H1 (cell line): ENCODE results near the gene PRRT1B. TPM values are rescaled to one million over a fixed set of nuclear protein-coding genes. Genes with fewer than 3 reads are reported as not detected.

Source experiments
- CTCF ChIA-PET: fragments of 300-600 bp; sonication (Branson Sonifier 250); formaldehyde crosslinking; loops from one replicate; lab custom pipeline; 2021; ENCODE audit not compliant: partially characterized antibody; lab: Charles Lee
- POLR2A ChIA-PET: fragments of 300-600 bp; sonication (Branson Sonifier 250); formaldehyde crosslinking; loops from one replicate; lab custom pipeline; 2021; ENCODE audit warnings: inconsistent platforms; ENCODE audit not compliant: partially characterized antibody; lab: Charles Lee
- DNase-seq, 2 experiments: peaks; one replicate each; pipeline versions ENCODE4 v3.0.0 to v3.0.0-alpha.2; 2010 to 2022; ENCODE audit warnings: low spot score in 2 of 2, low read depth in 1 of 2, mixed read lengths in 1 of 2
- FAIRE-seq: peaks from 2 replicates; lab custom pipeline; 2011; peaks lifted over from hg19 to GRCh38; lab: Jason Lieb, UNC
- H2AFZ ChIP-seq: 2 replicates; pipeline ENCODE4 v1.8.1; 2012; ENCODE audit warnings: low read length, inconsistent platforms
- H2AK5ac ChIP-seq: 2 replicates; pipeline ENCODE4 v1.6.1; 2013; ENCODE audit warnings: low read depth, low read length
- H2BK120ac ChIP-seq: replicated peaks from 2 replicates; pipeline ENCODE3; 2013; ENCODE audit warnings: low read depth, low read length, inconsistent platforms
- H2BK12ac ChIP-seq: 2 replicates; pipeline ENCODE4 v1.6.1; 2013; ENCODE audit warnings: low read depth, low read length
- H2BK15ac ChIP-seq: 2 replicates; pipeline ENCODE4 v1.6.1; 2013; ENCODE audit warnings: low read length
- H2BK20ac ChIP-seq: 2 replicates; pipeline ENCODE4 v1.6.1; 2013; ENCODE audit warnings: low read length
- H2BK5ac ChIP-seq: 2 replicates; pipeline ENCODE4 v1.6.1; 2013; ENCODE audit warnings: low read depth, low read length
- H3K14ac ChIP-seq: 2 replicates; pipeline ENCODE4 v1.6.1; 2013; ENCODE audit warnings: inconsistent platforms; ENCODE audit not compliant: insufficient read length
- H3K18ac ChIP-seq: 2 replicates; pipeline ENCODE4 v1.6.1; 2013; ENCODE audit warnings: low read length; ENCODE audit errors: extremely low read depth
- H3K23ac ChIP-seq: 2 replicates; pipeline ENCODE4 v1.6.1; 2013; ENCODE audit warnings: inconsistent platforms; ENCODE audit not compliant: insufficient read length
- H3K23me2 ChIP-seq: 2 replicates; pipeline ENCODE4 v1.6.1; 2013; ENCODE audit warnings: low read depth, low read length
- H3K27ac ChIP-seq: 2 replicates; pipeline ENCODE4 v1.6.1; 2011; ENCODE audit warnings: low read depth, low read length, inconsistent platforms
- H3K27me3 ChIP-seq, 4 experiments: replicated peaks in 1 of 4; 1 replicate in 1 of 4; 2 replicates in 3 of 4; pipeline versions ENCODE4 v1.6.1 to v1.8.1; 2011 to 2013; ENCODE audit warnings: low read length in 3 of 4, mild to moderate bottlenecking in 3 of 4, inconsistent platforms in 2 of 4, mixed read lengths in 2 of 4, moderate library complexity in 1 of 4; ENCODE audit not compliant: control insufficient read depth in 3 of 4, insufficient read depth in 3 of 4; ENCODE audit errors: extremely low read depth in 1 of 4
- H3K36me3 ChIP-seq, 4 experiments: 2 replicates each; pipeline versions ENCODE4 v1.6.1 to v1.8.1; 2011 to 2013; ENCODE audit warnings: mild to moderate bottlenecking in 4 of 4, low read length in 3 of 4, moderate library complexity in 2 of 4, control low read depth in 1 of 4, inconsistent platforms in 1 of 4; ENCODE audit not compliant: insufficient read depth in 4 of 4, control insufficient read depth in 2 of 4
- H3K4ac ChIP-seq: replicated peaks from 2 replicates; pipeline ENCODE3; 2013; ENCODE audit warnings: low read length, low read depth, mixed read lengths, inconsistent platforms; ENCODE audit not compliant: insufficient read length
- H3K4me1 ChIP-seq, 4 experiments: replicated peaks in 1 of 4; 1 replicate in 1 of 4; 2 replicates in 3 of 4; pipeline versions ENCODE4 v1.6.1 to v1.8.1; 2011 to 2013; ENCODE audit warnings: low read length in 3 of 4, inconsistent platforms in 2 of 4, mixed read lengths in 1 of 4; ENCODE audit not compliant: insufficient read depth in 4 of 4, control insufficient read depth in 3 of 4
- H3K4me2 ChIP-seq, 2 experiments: 2 replicates each; pipeline versions ENCODE4 v1.6.1 to v1.8.1; 2011 to 2013; ENCODE audit warnings: low read depth in 2 of 2, low read length in 2 of 2, control low read depth in 1 of 2, inconsistent platforms in 1 of 2, mild to moderate bottlenecking in 1 of 2; ENCODE audit not compliant: insufficient read depth in 1 of 2
- H3K4me3 ChIP-seq, 4 experiments: fragments of 200-600, 300-600 bp in 1 of 4; sonication (generic), shearing (Covaris generic), sonication (Bioruptor Twin) in 1 of 4; 2 replicates each; pipeline versions ENCODE4 v1.5.1 to v1.8.1; 2011 to 2016; ENCODE audit warnings: low read length in 4 of 4, low read depth in 3 of 4, control low read depth in 2 of 4, inconsistent platforms in 2 of 4, mild to moderate bottlenecking in 2 of 4, mixed read lengths in 1 of 4, moderate library complexity in 1 of 4; ENCODE audit not compliant: insufficient read depth in 2 of 4; ENCODE audit errors: extremely low read depth in 1 of 4
- H3K56ac ChIP-seq: replicated peaks from 2 replicates; pipeline ENCODE3; 2013; ENCODE audit warnings: low read depth, mild to moderate bottlenecking, mixed read lengths, low read length, inconsistent platforms; ENCODE audit not compliant: insufficient read length
- H3K79me1 ChIP-seq: 2 replicates; pipeline ENCODE4 v1.6.1; 2013; ENCODE audit warnings: low read depth, low read length, control low read depth
- H3K79me2 ChIP-seq, 2 experiments: 2 replicates each; pipeline versions ENCODE4 v1.6.1 to v1.8.1; 2012 to 2013; ENCODE audit warnings: low read length in 2 of 2, mild to moderate bottlenecking in 2 of 2, inconsistent platforms in 1 of 2; ENCODE audit not compliant: insufficient read depth in 2 of 2, control insufficient read depth in 1 of 2
- H3K9ac ChIP-seq, 4 experiments: replicated peaks in 1 of 4; 1 replicate in 1 of 4; 2 replicates in 3 of 4; pipeline versions ENCODE4 v1.6.1 to v1.8.1; 2011 to 2013; ENCODE audit warnings: low read depth in 3 of 4, low read length in 3 of 4, control low read depth in 2 of 4, mild to moderate bottlenecking in 2 of 4, moderate library complexity in 2 of 4, inconsistent platforms in 1 of 4; ENCODE audit errors: extremely low read depth in 1 of 4
- H3K9me3 ChIP-seq, 2 experiments: 2 replicates each; pipeline versions ENCODE4 v1.6.1 to v1.8.1; 2012 to 2013; ENCODE audit warnings: mild to moderate bottlenecking in 2 of 2, moderate library complexity in 2 of 2, control low read depth in 1 of 2, inconsistent platforms in 1 of 2, low read depth in 1 of 2, low read length in 1 of 2, mixed read lengths in 1 of 2; ENCODE audit not compliant: insufficient read depth in 2 of 2
- H4K20me1 ChIP-seq, 2 experiments: replicated peaks in 1 of 2; 2 replicates each; pipeline versions ENCODE3 to v1.8.1; 2011 to 2013; ENCODE audit warnings: inconsistent platforms in 2 of 2, low read length in 2 of 2, mild to moderate bottlenecking in 1 of 2; ENCODE audit not compliant: insufficient read depth in 2 of 2, control insufficient read depth in 1 of 2
- H4K5ac ChIP-seq: 2 replicates; pipeline ENCODE4 v1.6.1; 2013; ENCODE audit warnings: low read length, low read depth, mixed read lengths, inconsistent platforms; ENCODE audit not compliant: insufficient read length
- H4K8ac ChIP-seq: 2 replicates; pipeline ENCODE4 v1.8.0; 2013; ENCODE audit warnings: mild to moderate bottlenecking, moderate library complexity, low read length, inconsistent platforms; ENCODE audit not compliant: insufficient read depth; ENCODE audit errors: extremely low read depth
- H4K91ac ChIP-seq: replicated peaks from 2 replicates; pipeline ENCODE3; 2013; ENCODE audit warnings: low read length, mixed read lengths, inconsistent platforms; ENCODE audit not compliant: insufficient read length
- ASH2L ChIP-seq: fragments of 200-600, 300-600 bp; sonication (generic); IDR thresholded peaks from one replicate; pipeline ENCODE4 v1.7.1; 2017; ENCODE audit warnings: low read length
- BRCA1 ChIP-seq: IDR thresholded peaks from 2 replicates; pipeline ENCODE4 v1.6.1; 2012; ENCODE audit warnings: low read depth, low read length, improper control_type of control experiment
- CHD2 ChIP-seq: IDR thresholded peaks from 2 replicates; pipeline ENCODE4 v1.6.1; 2012; ENCODE audit warnings: low read length, improper control_type of control experiment
- CTBP2 ChIP-seq: IDR thresholded peaks from 2 replicates; pipeline ENCODE4 v1.7.0; 2011; ENCODE audit warnings: borderline replicate concordance, mild to moderate bottlenecking, moderate library complexity, mixed read lengths, low read length; ENCODE audit not compliant: insufficient read depth, insufficient read length
- GABPA ChIP-seq: IDR thresholded peaks from 2 replicates; pipeline ENCODE4 v1.6.1; 2011; ENCODE audit warnings: mild to moderate bottlenecking, low read length, moderate library complexity, borderline replicate concordance; ENCODE audit not compliant: insufficient read depth
- HDAC2 ChIP-seq, 2 experiments: fragments of 300-600 bp in 1 of 2; sonication (generic) in 1 of 2; IDR thresholded peaks; 2 replicates each; pipeline ENCODE4 v1.6.1; 2011 to 2012; ENCODE audit warnings: low read depth in 2 of 2, low read length in 2 of 2, mild to moderate bottlenecking in 2 of 2, moderate library complexity in 2 of 2, borderline replicate concordance in 1 of 2, inconsistent platforms in 1 of 2
- JUND ChIP-seq: IDR thresholded peaks from 2 replicates; pipeline ENCODE4 v1.6.1; 2011; ENCODE audit warnings: mild to moderate bottlenecking, improper control_type of control experiment, low read length
- KDM1A ChIP-seq: fragments of 200-600, 300-600 bp; sonication (generic); IDR thresholded peaks from 2 replicates; pipeline ENCODE4 v1.7.1; 2016; ENCODE audit warnings: mild to moderate bottlenecking, low read length, borderline replicate concordance
- NRF1 ChIP-seq: IDR thresholded peaks from 2 replicates; pipeline ENCODE4 v1.6.1; 2011; ENCODE audit warnings: mild to moderate bottlenecking, low read depth, low read length, improper control_type of control experiment
- POLR2A ChIP-seq, 2 experiments: IDR thresholded peaks; 1 replicate in 1 of 2; 2 replicates in 1 of 2; pipeline ENCODE4 v1.6.1; 2011; ENCODE audit warnings: low read depth in 2 of 2, low read length in 2 of 2, mild to moderate bottlenecking in 2 of 2; ENCODE audit errors: control extremely low read depth in 1 of 2
- SIN3A ChIP-seq, 2 experiments: IDR thresholded peaks in 1 of 2; conservative IDR thresholded peaks in 1 of 2; 2 replicates each; pipeline ENCODE4 v1.6.1; 2011 to 2012; ENCODE audit warnings: low read length in 2 of 2, improper control_type of control experiment in 1 of 2, low read depth in 1 of 2, mild to moderate bottlenecking in 1 of 2
- SIRT6 ChIP-seq: IDR thresholded peaks from one replicate; pipeline ENCODE4 v1.7.1; 2012; ENCODE audit warnings: low read length, inconsistent platforms
- SP2 ChIP-seq: IDR thresholded peaks from 2 replicates; pipeline ENCODE4 v1.6.1; 2012; ENCODE audit warnings: mild to moderate bottlenecking, low read length, inconsistent platforms
- SRF ChIP-seq: IDR thresholded peaks from 2 replicates; pipeline ENCODE4 v1.6.1; 2011; ENCODE audit warnings: mild to moderate bottlenecking, low read depth, low read length, moderate library complexity
- WGBS, 2 experiments: shearing (Covaris generic) in 1 of 2; methylation state at CpG; one replicate each; pipeline versions ENCODE4 v1.1.6 to v1.1.7; 2013 to 2015; ENCODE audit warnings: low lambda C conversion rate in 2 of 2, mixed read lengths in 2 of 2, inconsistent platforms in 1 of 2, low coverage in 1 of 2, missing lambda C conversion rate in 1 of 2; ENCODE audit not compliant: insufficient replicate concordance in 2 of 2, insufficient coverage in 1 of 2, insufficient read length in 1 of 2; ENCODE audit errors: extremely low coverage in 1 of 2, missing lambda C conversion rate in 1 of 2; 5-methylcytosine and 5-hydroxymethylcytosine counted together
- polyA plus RNA-seq, 7 experiments: library from polyadenylated mRNA; depleted of rRNA in 3 of 7; stranded (reverse) in 5 of 7; unstranded in 2 of 7; fragments of >200 nt in 5 of 7; fragments of 200-250 nt in 2 of 7; gene quantifications; 1 replicate in 5 of 7; 2 replicates in 1 of 7; 4 replicates in 1 of 7; pipeline versions ENCODE4 v1.2.1 to v1.2.3, GENCODE V29; 2011 to 2013; ENCODE audit warnings: missing spikeins in 2 of 7, mixed read lengths in 2 of 7
- total RNA-seq: library from RNA; stranded (reverse); fragmentation: NEBNext Ultra II Directional; extraction: Animal tissue kit (Norgen Biotek cat#: 25700); gene quantifications from 2 replicates; pipeline ENCODE4 v1.2.1, GENCODE V29; 2021

The PRRT1B gene
- total and polyA plus RNA-seq, 2 of the 8 experiments (the other 6 are each of a cell fraction or from before 2014, with no cell fraction given) = 0.30 to 1.2 TPM

DNA sequence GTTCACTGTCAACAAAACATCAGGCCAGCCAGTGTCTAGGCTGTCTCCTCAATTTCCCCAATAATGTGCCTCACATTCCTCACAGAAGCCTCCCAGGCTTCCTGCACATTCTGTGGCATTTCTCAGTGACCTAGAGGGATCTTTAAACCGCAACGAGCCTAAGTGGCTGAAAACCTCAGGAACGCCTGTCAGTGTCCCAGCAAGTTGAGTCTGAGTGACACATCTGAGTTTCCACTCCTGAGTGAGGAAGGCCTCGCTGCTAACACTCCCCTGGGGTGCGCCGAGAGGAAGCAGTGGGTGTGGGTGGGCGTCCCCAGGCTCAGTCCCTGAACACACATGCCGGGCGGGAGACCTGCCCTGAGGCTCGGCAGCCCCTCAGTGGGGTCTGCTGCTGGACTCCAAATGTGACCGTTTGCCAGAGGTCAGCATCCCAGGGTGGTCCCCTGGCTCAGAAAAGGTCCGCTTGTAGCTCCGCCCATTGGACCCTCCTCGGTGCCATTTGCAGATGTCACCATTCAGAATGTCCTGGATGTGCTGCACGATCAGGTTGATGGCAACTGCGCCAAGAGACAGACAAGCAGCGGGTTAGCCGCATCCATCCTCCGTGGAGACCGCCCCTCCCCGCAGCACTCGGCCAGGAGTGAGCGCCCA, 20.5 kb upstream of the PRRT1B start:
- DNase-seq (no peak), FAIRE-seq (no peak)
- Histone ChIP-seq H2BK120ac (no peak overlapping the region), H3K79me1 (0 out of 2 replicates have a peak, but pooled peaks cover 2% of the 10 kb centered on the region), H3K9me3 (no peaks in the 10 kb centered on the region), H3K36me3 (peaks cover 18 to 69% (median 45%) of the 10 kb centered on the region in 4 experiments; a peak in 7 of 8 replicates), H4K20me1 (peaks cover 5 to 9% of the 10 kb centered on the region in 2 experiments), H2BK15ac (no peak overlapping the region), H3K18ac (no peak overlapping the region), H3K23me2 (no peaks in the 10 kb centered on the region), H3K79me2 (no peaks in the 10 kb centered on the region), H3K23ac (no peak overlapping the region), H3K9ac (no peak overlapping the region), H3K27me3 (no peaks in the 10 kb centered on the region), H3K56ac (no peak overlapping the region), H2BK20ac (no peak overlapping the region), H2BK5ac (no peak overlapping the region), H2AK5ac (no peak overlapping the region), H3K4ac (no peak overlapping the region), H3K4me1 (no peaks in the 10 kb centered on the region; a peak in 2 of 7 replicates), H3K4me3 (no peak overlapping the region), H4K5ac (no peak overlapping the region), H2BK12ac (no peak overlapping the region), H3K14ac (no peak overlapping the region), H4K8ac (no peak overlapping the region), H4K91ac (no peak overlapping the region), H2AFZ (no peak overlapping the region), H3K4me2 (no peak overlapping the region), H3K27ac (no peak overlapping the region)
- ChIA-PET CTCF (interaction anchor here (1.1 kb wide), 1 partner anchor 67 kb away, joined by 3 read pairs; no protein-coding TSS in a partner anchor), POLR2A (interaction anchor here (0.7 to 3.4 kb wide), 5 partner anchors 11 to 106 kb away, joined by 3 to 12 read pairs (median 3); no protein-coding TSS in a partner anchor)
- WGBS, 2 experiments = 97% methylated on average over 23 of the region's 23 CpGs; no CpG with 5 or more reads in 1 of the 2 experiments
- TF ChIP-seq HDAC2 (IDR thresholded peaks at IDR 0.05; ENCODE audit: borderline replicate concordance in 1 of 2, low read depth in 2 of 2, low read length in 2 of 2) (no peak), SRF (no peak), NRF1 (no peak), ASH2L (no peak), JUND (no peak), BRCA1 (no peak), SP2 (no peak), CTBP2 (no peak), CHD2 (no peak), KDM1A (no peak), POLR2A (IDR thresholded peaks at IDR 0.05; ENCODE audit: control extremely low read depth in 1 of 2, low read depth in 2 of 2, low read length in 2 of 2) (no peak), GABPA (no peak), SIN3A (conservative IDR thresholded peaks at IDR 0.05 in 1 of 2, IDR thresholded peaks at IDR 0.05 in 1 of 2; ENCODE audit: low read depth in 1 of 2, low read length in 2 of 2) (no peak), SIRT6 (no peak)
